Mammary epithelial cell (primary cell): ENCODE results near the gene NMU.

Experiments used
- CTCF ChIP-seq, 2 donors: IDR thresholded peaks in 1 of 2; conservative IDR thresholded peaks in 1 of 2; 2 replicates each; pipeline ENCODE4 v1.5.1; 2011 to 2012; ENCODE audit warnings: inconsistent platforms in 2 of 2, low read length in 2 of 2, mild to moderate bottlenecking in 2 of 2, control low read depth in 1 of 2, low read depth in 1 of 2; ENCODE audit not compliant: insufficient read depth in 1 of 2; ENCODE audit errors: extremely low read depth in 1 of 2
- EZH2 ChIP-seq: IDR thresholded peaks from 2 replicates; pipeline ENCODE4 v1.6.1; 2012; ENCODE audit warnings: low read length, inconsistent platforms, borderline replicate concordance

- TF ChIP-seq CTCF (conservative IDR thresholded peaks at IDR 0.05 in 1 of 2, IDR thresholded peaks at IDR 0.05 in 1 of 2; ENCODE audit: extremely low read depth in 1 of 2, insufficient read depth in 1 of 2, low read depth in 1 of 2, low read length in 2 of 2) (no peak), EZH2 (no peak)
Observed at GRCh38 chr4:55637272-55637820, 1.2 kb upstream of the NMU start.
